ENCODE measurements around the gene DSG4.

DSG4 gene

DNA sequence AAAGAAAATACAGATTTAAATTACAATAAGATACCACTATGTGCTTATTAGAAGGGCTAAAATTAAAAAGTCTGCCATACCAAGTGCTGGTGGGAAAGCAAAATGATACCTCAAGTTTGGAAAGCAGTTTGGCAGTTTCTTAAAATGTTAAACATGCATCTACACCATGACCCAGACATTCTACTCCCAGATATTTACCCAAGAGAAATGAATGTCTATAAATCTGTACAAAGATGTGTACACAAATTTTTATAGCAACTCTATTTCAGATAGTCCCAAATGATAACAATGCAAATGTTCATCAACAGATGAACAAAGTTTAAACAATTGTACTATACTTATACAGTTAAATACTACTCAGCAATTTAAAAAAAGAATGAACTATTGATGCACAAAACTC, 7.1 kb upstream of the DSG4 start (continued):
- TF ChIP-seq ZNF518A (tag by site-specific recombination; conservative IDR thresholded peaks at IDR 0.05; ENCODE audit: low read depth) (no peak), TRIM28 (IDR thresholded peaks at IDR 0.05; ENCODE audit: borderline replicate concordance, low read length) (no peak), ZBTB11 (tag by site-specific recombination; conservative IDR thresholded peaks at IDR 0.05; ENCODE audit: low read depth) (no peak), ZNF391 (tag by site-specific recombination; IDR thresholded peaks at IDR 0.05; ENCODE audit: borderline replicate concordance, low read depth) (no peak), ZNF623 (tag by site-specific recombination; IDR thresholded peaks at IDR 0.05) (no peak), ZNF501 (tag by site-specific recombination; IDR thresholded peaks at IDR 0.05) (no peak), MYNN (tag by site-specific recombination; IDR thresholded peaks at IDR 0.05; ENCODE audit: borderline replicate concordance) (no peak), ZNF335 (tag by site-specific recombination; conservative IDR thresholded peaks at IDR 0.05) (no peak), ZFP69B (tag by site-specific recombination; IDR thresholded peaks at IDR 0.05) (no peak)

- H3K4me1 ChIP-seq (ENCODE audit: control insufficient read depth, insufficient read depth, low read length): no peaks in the 10 kb centered on the region
- POLR2A ChIA-PET: no interaction called here
- H3K36me3 ChIP-seq (ENCODE audit: control insufficient read depth in 2 of 2, insufficient read depth in 1 of 2, low read length in 2 of 2): no peaks in the 10 kb centered on the region
- H3K27ac ChIP-seq (ENCODE audit: extremely low read depth, low read depth, low read length): no peak overlapping the region
- no peak overlapping the region for H3K4me3 ChIP-seq (ENCODE audit: low read depth, low read length)
- H3K9me3 ChIP-seq (ENCODE audit: control insufficient read depth, insufficient read depth, low read depth, low read length): no peaks in the 10 kb centered on the region
- TF ChIP-seq ZNF658 (tag by site-specific recombination; IDR thresholded peaks at IDR 0.05) (no peak), ZEB2 (tag by site-specific recombination; IDR thresholded peaks at IDR 0.05) (no peak), ZBTB44 (tag by site-specific recombination; IDR thresholded peaks at IDR 0.05) (no peak)
- CTCF ChIA-PET: no interaction called here
Measured at GRCh38 chr18:31371989-31372388, 4.6 kb upstream of the DSG4 start.

DNA sequence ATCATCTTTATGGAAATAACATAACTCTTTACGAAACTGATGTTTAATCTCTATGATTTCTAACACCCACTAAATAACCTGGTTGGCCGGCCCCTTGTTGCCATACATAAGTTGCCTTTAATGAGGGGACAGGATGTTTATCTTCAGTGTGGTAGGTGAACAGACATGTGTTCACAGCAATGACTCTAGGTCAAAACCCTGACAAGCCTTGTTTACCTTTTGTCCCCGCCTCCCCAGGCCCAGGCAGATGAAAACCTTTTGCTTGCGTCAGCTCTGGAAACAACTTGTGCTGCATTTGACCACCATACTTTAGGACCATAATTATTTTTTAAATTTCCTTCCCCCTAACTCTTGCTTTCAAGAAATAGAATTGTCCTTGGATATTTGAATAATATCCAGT, 2.9 kb upstream of the DSG4 start:
- CTCF ChIA-PET: interaction anchor here (1.4 kb wide), 1 partner anchor 51 kb away, joined by 4 read pairs; no protein-coding TSS in a partner anchor
- Histone ChIP-seq H3K4me3 (ENCODE audit: low read depth, low read length) (no peak overlapping the region), H3K36me3 (ENCODE audit: control insufficient read depth in 2 of 2, insufficient read depth in 1 of 2, low read length in 2 of 2) (no peaks in the 10 kb centered on the region), H3K4me1 (ENCODE audit: control insufficient read depth, insufficient read depth, low read length) (no peaks in the 10 kb centered on the region), H3K9me3 (ENCODE audit: control insufficient read depth, insufficient read depth, low read depth, low read length) (no peaks in the 10 kb centered on the region), H3K27ac (ENCODE audit: extremely low read depth, low read depth, low read length) (no peak overlapping the region)
- POLR2A ChIA-PET: no interaction called here
- TF ChIP-seq ZNF600 (tag by site-specific recombination; IDR thresholded peaks at IDR 0.05): no peak
- TF ChIP-seq ZNF701 (tag by site-specific recombination; IDR thresholded peaks at IDR 0.05): no peak
- no peak for TF ChIP-seq ZNF76 (tag by site-specific recombination; IDR thresholded peaks at IDR 0.05; ENCODE audit: borderline replicate concordance, low read depth)
- no peak for TF ChIP-seq ZNF37A (tag by site-specific recombination; IDR thresholded peaks at IDR 0.05)
- TF ChIP-seq ZEB2 (tag by site-specific recombination; IDR thresholded peaks at IDR 0.05): no peak
- no peak for TF ChIP-seq ZNF529 (tag by site-specific recombination; IDR thresholded peaks at IDR 0.05; ENCODE audit: insufficient replicate concordance)
- TF ChIP-seq, protein P1, sequence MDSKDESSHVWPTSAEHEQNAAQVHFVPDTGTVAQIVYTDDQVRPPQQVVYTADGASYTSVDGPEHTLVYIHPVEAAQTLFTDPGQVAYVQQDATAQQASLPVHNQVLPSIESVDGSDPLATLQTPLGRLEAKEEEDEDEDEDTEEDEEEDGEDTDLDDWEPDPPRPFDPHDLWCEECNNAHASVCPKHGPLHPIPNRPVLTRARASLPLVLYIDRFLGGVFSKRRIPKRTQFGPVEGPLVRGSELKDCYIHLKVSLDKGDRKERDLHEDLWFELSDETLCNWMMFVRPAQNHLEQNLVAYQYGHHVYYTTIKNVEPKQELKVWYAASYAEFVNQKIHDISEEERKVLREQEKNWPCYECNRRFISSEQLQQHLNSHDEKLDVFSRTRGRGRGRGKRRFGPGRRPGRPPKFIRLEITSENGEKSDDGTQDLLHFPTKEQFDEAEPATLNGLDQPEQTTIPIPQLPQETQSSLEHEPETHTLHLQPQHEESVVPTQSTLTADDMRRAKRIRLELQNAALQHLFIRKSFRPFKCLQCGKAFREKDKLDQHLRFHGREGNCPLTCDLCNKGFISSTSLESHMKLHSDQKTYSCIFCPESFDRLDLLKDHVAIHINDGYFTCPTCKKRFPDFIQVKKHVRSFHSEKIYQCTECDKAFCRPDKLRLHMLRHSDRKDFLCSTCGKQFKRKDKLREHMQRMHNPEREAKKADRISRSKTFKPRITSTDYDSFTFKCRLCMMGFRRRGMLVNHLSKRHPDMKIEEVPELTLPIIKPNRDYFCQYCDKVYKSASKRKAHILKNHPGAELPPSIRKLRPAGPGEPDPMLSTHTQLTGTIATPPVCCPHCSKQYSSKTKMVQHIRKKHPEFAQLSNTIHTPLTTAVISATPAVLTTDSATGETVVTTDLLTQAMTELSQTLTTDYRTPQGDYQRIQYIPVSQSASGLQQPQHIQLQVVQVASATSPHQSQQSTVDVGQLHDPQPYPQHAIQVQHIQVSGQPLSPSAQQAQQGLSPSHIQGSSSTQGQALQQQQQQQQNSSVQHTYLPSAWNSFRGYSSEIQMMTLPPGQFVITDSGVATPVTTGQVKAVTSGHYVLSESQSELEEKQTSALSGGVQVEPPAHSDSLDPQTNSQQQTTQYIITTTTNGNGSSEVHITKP (tag by site-specific recombination; IDR thresholded peaks at IDR 0.05): no peak
- TF ChIP-seq ZFHX2 (tag by site-specific recombination; conservative IDR thresholded peaks at IDR 0.05): no peak
- TF ChIP-seq ZNF623 (tag by site-specific recombination; IDR thresholded peaks at IDR 0.05): no peak
